ENCODE data around the gene UBXN4.

UBXN4 gene, protein sequence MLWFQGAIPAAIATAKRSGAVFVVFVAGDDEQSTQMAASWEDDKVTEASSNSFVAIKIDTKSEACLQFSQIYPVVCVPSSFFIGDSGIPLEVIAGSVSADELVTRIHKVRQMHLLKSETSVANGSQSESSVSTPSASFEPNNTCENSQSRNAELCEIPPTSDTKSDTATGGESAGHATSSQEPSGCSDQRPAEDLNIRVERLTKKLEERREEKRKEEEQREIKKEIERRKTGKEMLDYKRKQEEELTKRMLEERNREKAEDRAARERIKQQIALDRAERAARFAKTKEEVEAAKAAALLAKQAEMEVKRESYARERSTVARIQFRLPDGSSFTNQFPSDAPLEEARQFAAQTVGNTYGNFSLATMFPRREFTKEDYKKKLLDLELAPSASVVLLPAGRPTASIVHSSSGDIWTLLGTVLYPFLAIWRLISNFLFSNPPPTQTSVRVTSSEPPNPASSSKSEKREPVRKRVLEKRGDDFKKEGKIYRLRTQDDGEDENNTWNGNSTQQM

DNA sequence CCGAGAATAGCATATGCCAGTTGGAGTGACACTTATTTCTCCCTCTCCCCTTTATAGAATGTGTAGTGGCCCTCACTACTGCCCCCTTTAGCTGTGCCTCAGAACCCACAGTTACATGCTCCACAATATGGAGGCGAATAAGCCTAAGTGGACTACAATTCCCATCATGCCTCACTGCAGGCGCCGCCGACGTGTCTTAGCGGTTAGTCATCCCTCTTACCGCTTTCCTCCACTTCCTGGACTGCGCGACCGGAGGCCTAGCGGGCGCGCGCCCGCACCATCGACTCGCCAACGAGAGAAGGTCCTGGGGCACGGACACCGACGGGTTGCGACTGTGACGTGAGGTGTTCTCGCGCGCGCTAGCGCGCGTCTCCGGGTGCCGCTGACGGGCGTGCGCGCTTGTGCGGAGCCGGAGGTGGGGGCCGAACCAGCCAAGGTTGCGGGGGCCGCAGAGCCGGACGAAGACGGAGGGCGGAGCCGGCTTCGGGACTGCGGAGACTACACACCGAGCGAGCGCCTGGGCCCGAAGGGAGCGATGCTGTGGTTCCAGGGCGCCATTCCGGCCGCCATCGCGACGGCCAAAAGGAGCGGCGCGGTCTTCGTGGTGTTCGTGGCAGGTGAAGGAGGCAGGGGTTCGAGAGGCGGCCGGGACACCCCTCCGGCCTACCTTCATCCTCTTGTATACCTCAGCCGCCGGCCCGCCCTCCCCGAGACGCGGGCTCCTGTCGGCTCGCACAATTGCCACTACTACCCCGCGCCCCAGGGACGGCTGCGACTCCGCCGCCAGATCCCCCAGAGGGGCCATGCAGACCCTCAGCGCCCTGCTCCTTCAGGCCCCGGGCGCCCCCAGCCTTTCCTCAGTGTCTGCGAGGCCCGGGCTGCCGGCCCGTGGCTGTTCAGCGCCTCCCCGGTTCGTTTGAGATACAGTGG is at the start of gene UBXN4:
Gene UBXN4, plus strand, starts transcription at position 461 of the 930 bp plus-strand sequence. Its CDS starts 75 bp downstream, at position 536.
- in situ Hi-C loops (cut with MboI; ENCODE audit: low sequenced_read_pairs) = no loop called here

DNA sequence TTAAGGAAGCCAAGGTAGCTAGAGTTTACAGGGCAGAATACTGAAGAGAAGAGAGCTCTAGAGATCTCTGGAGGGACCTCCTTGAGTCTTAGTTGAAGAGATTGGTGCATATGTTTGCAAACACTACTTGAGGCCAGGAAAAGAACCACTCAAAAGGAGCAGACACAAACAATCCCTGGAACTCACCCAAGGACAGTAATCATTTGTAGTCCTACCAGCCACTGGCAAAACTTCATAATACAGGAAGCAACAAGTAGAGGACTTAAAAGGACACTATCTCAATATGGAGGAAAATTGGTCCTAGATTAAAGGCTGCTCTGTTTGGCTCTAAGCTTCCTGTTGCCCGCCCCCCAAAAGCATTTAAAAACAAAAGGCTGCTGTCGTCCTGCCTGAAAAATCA is 46.9 kb upstream of the UBXN4 start:
- in situ Hi-C loops (cut with MboI; ENCODE audit: low sequenced_read_pairs) = no loop called here

DNA sequence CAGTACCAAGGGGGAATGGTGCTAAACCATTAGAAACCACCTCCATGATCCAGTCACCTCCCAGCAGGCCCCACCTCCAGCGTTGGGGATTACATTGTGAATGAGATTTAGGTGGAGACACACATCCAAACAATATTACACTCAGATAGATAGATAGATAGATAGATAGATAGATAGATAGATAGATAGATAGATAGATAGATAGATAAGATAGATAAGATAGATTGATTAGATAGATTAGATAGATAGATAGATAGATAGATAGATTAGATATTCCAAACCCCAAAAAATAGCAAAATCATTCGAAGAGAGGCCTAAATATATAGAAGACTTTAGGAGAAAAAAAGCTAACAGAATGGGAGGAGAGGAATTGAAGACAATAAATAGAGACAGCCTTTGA is 42.8 kb upstream of the UBXN4 start:
- in situ Hi-C loops (cut with MboI; ENCODE audit: low sequenced_read_pairs) = no loop called here

DNA sequence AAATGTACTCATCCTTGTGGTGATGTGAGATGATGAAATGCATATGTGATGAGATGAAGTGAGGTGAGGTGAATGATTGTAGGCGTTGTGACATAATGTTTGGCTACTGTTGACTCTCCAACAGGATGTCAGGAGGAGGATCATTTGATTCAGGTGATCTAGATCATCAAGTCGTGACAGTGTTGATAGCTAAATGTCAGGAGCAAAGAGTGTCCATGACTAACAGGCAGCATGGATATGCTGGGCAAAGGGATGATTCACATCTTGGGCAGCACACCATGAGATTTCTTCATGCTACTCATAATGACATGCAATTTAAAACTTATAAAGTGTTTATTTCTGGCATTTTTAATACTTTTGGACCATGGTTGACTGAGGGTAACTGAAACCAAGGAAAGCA is 40.2 kb upstream of the UBXN4 start:
- in situ Hi-C loops (cut with MboI; ENCODE audit: low sequenced_read_pairs) = loop anchor here (25.0 kb wide), 2 partner anchors 239 to 689 kb away; no protein-coding TSS in a partner anchor

DNA sequence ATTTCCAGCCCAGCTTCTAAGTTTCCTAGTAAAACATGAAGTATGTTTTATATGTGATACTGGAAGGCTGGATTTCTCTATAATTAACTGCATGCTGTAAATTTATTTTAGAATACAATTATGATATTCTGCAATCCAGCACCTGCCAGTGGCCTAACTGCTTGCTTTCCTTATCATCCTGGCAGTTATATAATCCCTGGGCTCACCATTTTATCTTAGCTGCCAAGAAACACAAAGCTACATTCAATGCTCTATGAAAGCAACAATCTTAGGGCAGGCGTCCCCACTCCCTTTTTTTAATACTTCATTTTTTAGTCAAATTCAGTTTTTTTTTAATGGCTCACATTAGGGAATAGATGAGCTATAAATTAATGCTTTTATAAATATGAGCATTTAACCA is 38.4 kb upstream of the UBXN4 start:
- in situ Hi-C loops (cut with MboI; ENCODE audit: low sequenced_read_pairs) = loop anchor here (25.0 kb wide), 2 partner anchors 241 to 691 kb away; no protein-coding TSS in a partner anchor

DNA sequence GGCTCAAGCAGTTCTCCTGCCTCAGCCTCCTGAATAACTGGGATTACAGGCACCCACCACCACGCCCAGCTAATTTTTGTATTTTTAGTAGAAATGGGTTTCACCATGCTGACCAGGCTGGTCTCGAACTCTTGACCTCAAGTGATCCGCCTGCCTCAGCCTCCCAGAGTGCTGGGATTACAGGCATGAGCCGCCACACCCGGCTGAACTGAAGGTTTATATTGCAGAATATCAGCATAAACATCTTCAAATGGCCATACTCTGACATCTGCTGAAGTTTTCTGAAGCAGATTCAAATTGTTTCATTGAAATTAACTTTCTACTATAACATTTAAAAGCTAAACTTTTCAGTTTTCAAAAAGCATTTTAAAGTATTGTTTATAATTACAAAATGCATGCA is 37.6 kb upstream of the UBXN4 start:
- in situ Hi-C loops (cut with MboI; ENCODE audit: low sequenced_read_pairs) = loop anchor here (25.0 kb wide), 2 partner anchors 242 to 692 kb away; no protein-coding TSS in a partner anchor

DNA sequence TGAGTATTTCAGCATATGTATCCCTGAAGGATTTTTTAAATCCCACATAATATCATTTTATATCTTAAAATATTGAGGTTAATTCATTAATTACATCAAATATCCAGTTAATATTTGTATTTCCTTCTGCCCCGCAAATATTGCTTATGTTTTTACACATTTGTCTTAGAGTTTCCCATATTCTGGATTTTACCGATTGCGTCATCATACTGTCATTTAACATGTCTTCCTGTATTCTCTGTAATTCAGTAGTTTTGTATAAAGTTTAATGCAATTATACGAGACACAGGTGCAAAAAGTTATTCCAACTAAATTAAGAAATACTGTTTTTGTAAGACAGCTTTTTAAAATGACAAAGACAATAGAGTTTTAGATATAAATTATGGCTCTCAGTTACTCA is 33.5 kb upstream of the UBXN4 start:
- in situ Hi-C loops (cut with MboI; ENCODE audit: low sequenced_read_pairs) = loop anchor here (25.0 kb wide), 2 partner anchors 246 to 696 kb away; no protein-coding TSS in a partner anchor

DNA sequence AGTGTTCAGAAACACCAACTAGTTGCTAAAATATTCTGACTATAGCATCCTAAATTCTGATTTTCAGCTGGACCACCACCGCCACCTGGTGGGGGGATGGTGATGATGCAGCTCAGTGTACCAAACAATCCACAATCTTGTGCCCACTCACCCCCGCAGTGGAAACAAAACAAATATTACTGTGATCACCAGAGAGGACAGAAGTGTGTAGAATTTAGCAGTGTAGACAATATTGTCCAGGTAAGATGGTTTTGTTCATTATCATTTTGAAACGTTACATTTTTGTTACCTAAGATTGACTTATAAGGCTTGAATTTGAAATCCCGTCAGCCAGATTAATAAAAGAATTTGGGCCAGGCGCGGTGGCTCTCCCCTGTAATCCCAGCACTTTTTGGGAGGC is 31.7 kb upstream of the UBXN4 start:
- in situ Hi-C loops (cut with MboI; ENCODE audit: low sequenced_read_pairs) = loop anchor here (25.0 kb wide), 2 partner anchors 248 to 698 kb away; no protein-coding TSS in a partner anchor

DNA sequence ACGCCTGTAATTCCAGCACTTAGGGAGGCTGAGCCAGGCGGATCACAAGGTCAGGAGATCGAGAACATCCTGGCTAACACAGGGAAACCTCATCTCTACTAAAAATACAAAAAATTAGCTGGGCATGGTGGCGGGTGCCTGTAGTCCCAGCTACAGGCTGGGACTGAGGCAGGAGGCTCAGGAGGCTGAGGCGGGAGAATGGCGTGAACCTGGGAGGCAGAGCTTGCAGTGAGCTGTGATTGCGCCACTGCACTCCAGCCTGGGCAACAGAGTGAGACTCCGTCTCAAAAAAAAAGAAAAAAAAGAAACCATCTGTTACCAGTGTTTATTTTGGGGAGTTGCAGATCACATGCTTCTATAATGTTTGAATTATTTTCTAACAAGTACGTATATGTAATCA is 26.6 kb upstream of the UBXN4 start:
- in situ Hi-C loops (cut with MboI; ENCODE audit: low sequenced_read_pairs) = loop anchor here (25.0 kb wide), 2 partner anchors 253 to 703 kb away; no protein-coding TSS in a partner anchor

DNA sequence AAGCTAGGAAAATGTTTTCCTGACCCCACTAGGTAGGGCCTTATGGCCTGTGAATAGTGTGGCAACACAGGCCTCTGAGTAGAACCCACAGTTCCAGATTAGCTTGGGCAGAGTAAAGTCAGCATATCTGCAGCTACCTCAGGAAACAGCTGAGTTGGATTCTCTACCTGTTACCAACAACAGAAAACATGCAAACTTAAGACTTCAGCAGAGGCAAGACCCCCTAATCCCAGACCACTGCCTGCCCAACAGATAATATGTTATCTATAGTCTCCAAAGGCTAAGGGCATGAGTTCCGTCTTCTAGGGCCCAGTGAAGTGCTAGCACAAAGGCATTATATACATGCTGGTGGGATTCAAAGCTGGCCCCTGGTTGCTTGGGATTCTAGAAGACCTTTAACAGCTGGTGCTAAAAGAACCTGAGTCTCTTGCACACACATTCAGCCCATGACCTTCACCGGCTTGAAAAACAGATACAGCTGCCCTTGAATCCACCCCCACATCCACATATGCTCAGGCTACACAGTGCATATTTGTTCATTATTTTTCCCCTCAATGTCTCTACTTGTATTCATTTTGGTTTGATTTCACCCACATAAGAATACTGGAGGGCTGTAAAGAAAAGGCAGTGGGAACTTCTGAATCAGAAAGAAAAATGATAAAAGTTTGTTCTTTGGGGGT is 13.5 kb upstream of the UBXN4 start:
- in situ Hi-C loops (cut with MboI; ENCODE audit: low sequenced_read_pairs) = no loop called here

DNA sequence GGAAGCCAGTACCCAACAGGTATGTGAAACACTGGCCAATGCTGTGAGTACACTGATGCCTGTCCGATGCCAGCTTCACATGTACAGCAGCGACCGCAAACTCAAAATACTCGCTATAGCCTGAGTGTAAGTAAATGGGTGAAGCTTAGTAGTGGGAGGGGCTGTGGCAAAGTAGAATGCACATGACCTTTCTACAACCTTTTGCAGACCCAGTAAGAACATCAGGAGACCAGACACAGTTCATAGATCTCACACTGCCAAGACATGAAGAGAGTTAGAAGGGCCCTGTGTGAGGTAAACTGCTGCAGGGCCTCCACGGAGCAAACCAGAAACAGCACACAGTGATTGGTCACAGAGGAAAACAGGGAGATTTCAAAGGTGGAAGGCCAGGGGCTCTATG is 9.1 kb upstream of the UBXN4 start:
- in situ Hi-C loops (cut with MboI; ENCODE audit: low sequenced_read_pairs) = no loop called here

DNA sequence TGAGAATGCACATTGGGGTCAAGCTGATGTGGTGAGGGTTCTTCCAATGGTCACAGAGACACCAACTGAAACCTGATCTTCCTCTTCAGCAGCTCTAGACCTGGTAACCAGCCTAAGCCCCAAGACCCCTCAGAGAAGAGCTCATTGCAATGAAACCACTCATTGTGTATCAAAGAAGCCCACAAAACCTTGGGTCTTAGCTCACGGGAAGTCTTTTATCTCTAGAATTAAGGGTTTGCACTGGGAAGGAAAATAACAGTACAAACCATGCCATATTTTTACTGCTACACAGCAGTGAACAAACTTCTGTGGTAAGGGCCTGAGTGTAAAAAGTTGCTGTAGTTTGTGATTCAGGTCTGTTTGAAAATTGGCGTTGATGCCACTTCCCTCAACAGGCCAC is 8.6 kb upstream of the UBXN4 start:
- in situ Hi-C loops (cut with MboI; ENCODE audit: low sequenced_read_pairs) = no loop called here

DNA sequence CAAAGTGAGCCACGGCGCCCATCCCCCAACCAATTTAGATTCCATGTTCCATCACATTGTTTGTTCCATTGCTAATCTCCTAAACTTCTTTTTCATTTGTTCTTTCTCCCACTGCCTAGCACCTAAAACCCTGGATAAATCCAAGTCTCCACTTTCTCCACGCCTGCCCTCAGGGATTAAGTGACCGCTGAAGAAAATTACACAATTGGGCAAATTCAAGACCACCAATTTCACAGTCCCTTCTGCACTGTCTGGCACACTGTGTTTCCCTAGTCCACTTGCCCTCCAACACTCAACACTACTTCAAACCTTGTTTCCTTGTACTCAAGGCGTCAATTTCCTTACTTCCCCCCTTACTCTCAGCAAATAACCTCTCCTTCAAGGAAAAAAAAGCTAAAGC is 5.1 kb upstream of the UBXN4 start:
- in situ Hi-C loops (cut with MboI; ENCODE audit: low sequenced_read_pairs) = no loop called here

DNA sequence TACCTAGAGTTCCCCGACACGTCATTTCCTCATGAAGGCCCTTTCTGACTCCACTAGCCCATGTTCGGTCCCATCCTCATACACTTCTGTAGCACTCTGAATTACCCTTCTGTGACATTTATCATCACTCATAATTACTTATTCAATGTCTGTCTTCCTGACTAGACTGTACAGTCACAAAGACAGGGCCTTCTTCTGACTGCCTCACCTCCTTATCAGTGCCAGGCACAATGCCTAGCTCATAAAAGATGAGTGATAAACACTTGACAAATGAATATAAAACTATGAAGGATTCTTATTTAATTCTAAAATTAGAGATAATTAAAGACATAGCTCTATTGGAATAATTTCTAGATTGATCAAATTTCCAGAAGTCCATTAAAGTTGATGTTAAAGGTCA is 1.4 kb upstream of the UBXN4 start:
- in situ Hi-C loops (cut with MboI; ENCODE audit: low sequenced_read_pairs) = no loop called here

DNA sequence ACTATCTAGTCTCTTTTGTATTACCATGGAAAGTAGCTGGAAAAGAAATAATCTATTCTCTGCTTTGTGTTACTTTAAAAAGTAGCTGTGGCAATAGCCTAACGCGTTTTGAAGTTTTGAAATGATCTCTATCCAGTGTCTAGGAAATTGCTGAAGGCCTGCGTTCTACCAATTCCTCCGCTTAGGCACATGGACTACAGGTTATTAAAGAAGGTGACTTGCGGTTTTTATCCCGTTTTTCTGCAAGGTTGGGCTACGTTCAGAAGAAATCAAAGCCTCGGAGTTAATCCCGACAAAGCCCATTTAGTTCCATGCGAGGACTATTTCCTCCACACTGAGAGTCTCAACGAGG is 636 bp upstream of the UBXN4 start:
- in situ Hi-C loops (cut with MboI; ENCODE audit: low sequenced_read_pairs) = no loop called here

DNA sequence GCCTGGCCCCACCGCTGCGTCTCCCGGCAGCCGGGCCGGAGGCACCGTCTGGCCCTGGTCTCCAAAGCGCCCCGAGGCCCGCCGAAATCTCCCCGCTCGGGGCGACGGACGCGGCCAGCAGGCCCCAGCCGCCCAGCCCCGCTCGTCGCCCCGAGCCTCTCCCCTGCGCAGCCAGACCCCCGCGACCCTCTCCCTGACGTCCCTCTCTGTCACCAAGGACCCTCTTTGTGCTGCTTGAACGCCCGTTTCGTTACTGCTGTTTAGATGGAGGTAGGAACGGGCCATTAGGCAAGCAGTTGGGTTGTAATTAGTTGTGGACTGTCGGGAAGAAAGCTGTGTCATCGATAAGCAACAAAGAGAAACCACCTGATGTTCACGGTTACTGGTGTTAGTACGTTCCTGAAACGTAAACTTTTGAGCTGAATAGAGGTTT is 686 bp downstream of the UBXN4 start:
- in situ Hi-C loops (cut with MboI; ENCODE audit: low sequenced_read_pairs) = no loop called here

DNA sequence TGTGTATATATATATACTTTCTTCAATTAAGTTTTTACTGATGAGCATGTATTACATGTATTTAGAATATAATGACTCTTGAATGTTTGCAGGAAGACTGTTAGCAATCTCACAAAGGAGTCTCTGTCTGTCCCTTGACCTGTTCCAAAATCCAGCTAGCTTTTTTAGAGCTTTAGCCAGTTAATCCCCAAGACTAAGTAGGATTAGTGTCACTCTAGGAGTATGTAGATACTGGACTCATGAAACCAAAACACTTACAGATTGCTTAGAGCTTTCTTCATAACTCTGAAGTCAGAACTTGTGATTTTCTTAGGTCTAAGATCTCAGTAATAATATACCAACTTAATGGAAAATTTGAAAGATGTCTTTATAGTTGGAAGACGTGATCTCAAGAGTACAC is 2.2 kb downstream of the UBXN4 start:
- in situ Hi-C loops (cut with MboI; ENCODE audit: low sequenced_read_pairs) = no loop called here

DNA sequence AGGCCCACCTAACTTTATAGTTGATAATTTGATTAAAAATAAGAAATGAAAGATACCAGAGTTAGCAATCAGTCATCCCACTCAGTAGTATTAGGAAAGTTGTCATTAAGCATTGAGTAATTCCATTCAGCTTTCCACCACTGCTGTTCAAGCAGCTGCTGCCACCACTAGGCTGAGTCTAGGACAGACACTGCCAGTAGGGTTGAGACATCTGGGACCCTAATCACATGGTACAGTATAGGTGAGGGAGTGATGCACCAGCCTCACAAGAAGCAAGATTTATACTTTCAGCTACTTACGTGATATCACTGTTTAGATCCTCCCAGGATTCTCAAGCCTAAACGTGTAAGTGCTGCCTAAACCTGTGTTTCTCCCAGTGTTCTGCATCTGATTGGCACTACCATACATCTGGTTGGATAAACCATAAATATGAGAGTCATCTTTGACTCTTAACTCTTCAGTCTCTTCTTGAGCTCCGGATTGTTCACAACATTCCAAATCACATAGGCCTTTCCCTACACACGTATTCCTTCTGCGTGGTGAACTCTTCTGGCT is 3.2 kb downstream of the UBXN4 start:
- in situ Hi-C loops (cut with MboI; ENCODE audit: low sequenced_read_pairs) = no loop called here

DNA sequence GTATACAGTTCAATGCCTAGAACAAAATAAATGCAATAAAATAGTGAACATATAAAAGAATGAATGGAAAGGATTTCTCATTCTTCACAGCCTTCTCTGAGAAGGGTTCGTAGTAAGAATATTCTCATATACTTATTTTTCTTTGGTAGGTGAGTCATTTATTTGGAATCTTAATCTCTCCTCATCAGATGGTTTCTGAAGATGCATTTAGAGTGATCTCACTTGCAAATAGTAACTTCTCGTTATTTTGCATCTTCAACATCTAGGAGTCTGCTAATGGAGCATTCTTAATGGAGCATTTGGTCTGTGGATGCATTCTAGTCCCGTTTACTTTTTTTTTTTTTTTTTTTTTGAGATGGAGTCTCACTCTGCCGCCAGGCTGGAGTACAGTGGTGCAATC is 3.9 kb downstream of the UBXN4 start:
- in situ Hi-C loops (cut with MboI; ENCODE audit: low sequenced_read_pairs) = no loop called here

DNA sequence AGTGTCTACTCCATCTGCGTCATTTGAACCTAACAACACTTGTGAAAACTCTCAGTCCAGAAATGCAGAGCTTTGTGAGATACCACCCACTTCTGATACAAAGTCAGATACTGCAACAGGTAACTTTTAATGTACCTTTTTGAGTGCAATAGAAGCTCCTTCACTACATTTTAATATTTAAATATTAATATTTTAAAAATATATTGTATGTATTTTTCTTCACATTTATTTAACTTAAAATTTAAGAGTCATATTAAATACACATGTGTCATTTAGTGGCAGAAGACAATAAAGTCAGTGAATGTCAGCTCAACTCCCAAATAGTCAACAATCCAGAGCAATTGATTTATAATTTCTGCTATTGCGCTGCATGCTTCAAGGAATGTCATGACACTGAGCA is 13.9 kb downstream of the UBXN4 start:
- in situ Hi-C loops (cut with MboI; ENCODE audit: low sequenced_read_pairs) = no loop called here

Measured in HL-60/S4 (cell line).